H1 (cell line): Measurements from ENCODE around the gene PASD1. TPM values are rescaled to one million over a fixed set of nuclear protein-coding genes. Genes with fewer than 3 reads are reported as not detected.

Experiments used
- BRCA1 ChIP-seq: IDR thresholded peaks from 2 replicates; pipeline ENCODE4 v1.6.1; 2012; ENCODE audit warnings: low read depth, low read length, improper control_type of control experiment
- EP300 ChIP-seq, 2 experiments: IDR thresholded peaks; 1 replicate in 1 of 2; 2 replicates in 1 of 2; pipeline ENCODE4 v1.6.1; 2011 to 2012; ENCODE audit warnings: low read depth in 2 of 2, low read length in 2 of 2, mild to moderate bottlenecking in 2 of 2, borderline replicate concordance in 1 of 2, inconsistent platforms in 1 of 2, moderate library complexity in 1 of 2
- JUN ChIP-seq: IDR thresholded peaks from 2 replicates; pipeline ENCODE4 v1.6.1; 2011; ENCODE audit warnings: low read depth, mild to moderate bottlenecking, improper control_type of control experiment, low read length
- MAFK ChIP-seq: IDR thresholded peaks from 2 replicates; pipeline ENCODE4 v1.6.1; 2012; ENCODE audit warnings: low read depth, mild to moderate bottlenecking, improper control_type of control experiment, low read length
- SRF ChIP-seq: IDR thresholded peaks from 2 replicates; pipeline ENCODE4 v1.6.1; 2011; ENCODE audit warnings: mild to moderate bottlenecking, low read depth, low read length, moderate library complexity
- TCF12 ChIP-seq: IDR thresholded peaks from 2 replicates; pipeline ENCODE4 v1.6.1; 2011; ENCODE audit warnings: low read depth, mild to moderate bottlenecking, low read length
- polyA plus RNA-seq, 7 experiments: library from polyadenylated mRNA; depleted of rRNA in 3 of 7; stranded (reverse) in 5 of 7; unstranded in 2 of 7; fragments of >200 nt in 5 of 7; fragments of 200-250 nt in 2 of 7; gene quantifications; 1 replicate in 5 of 7; 2 replicates in 1 of 7; 4 replicates in 1 of 7; pipeline versions ENCODE4 v1.2.1 to v1.2.3, GENCODE V29; 2011 to 2013; ENCODE audit warnings: missing spikeins in 2 of 7, mixed read lengths in 2 of 7
- total RNA-seq: library from RNA; stranded (reverse); fragmentation: NEBNext Ultra II Directional; extraction: Animal tissue kit (Norgen Biotek cat#: 25700); gene quantifications from 2 replicates; pipeline ENCODE4 v1.2.1, GENCODE V29; 2021

PASD1 gene
- total and polyA plus RNA-seq, 2 of the 8 experiments (the other 6 are each of a cell fraction or from before 2014, with no cell fraction given), result 0.03 to 0.09 TPM

DNA sequence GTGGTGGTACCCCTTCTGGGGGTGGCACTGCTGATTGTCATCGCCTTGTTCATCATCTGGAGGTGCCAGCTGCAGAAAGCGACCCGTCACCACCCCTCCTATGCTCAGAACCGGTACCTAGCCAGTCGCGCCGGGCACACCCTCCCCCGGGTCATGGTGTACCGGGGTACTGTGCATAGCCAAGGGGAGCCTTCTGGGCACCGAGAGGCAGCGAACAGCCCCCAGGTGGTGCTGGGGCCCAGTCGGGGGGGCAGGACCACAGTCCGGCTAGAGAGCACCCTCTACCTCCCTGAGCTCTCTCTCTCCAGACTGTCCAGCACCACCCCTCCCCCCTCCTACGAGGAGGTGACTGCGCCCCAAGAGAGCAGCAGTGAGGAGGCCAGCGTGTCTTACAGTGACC lies 137.1 kb downstream of the PASD1 start (continued):
- TF ChIP-seq BRCA1 (no peak), JUN (no peak), MAFK (no peak), EP300 (IDR thresholded peaks at IDR 0.05; ENCODE audit: borderline replicate concordance in 1 of 2, low read depth in 2 of 2, low read length in 2 of 2) (no peak), SRF (no peak), TCF12 (no peak)
